HEK293T (cell line): ENCODE measurements around the gene TCF23.

Experiments used
- CTCF ChIA-PET: fragments of 350-600 bp; formaldehyde crosslinking; extraction: SDS; loops from one replicate; lab custom pipeline; 2021; ENCODE audit warnings: antibody characterized with exemption, inconsistent platforms; lab: Yijun Ruan, JAX
- POLR2A ChIA-PET: fragments of 350-600 bp; formaldehyde crosslinking; extraction: SDS; loops from one replicate; lab custom pipeline; 2020; ENCODE audit warnings: antibody characterized with exemption, inconsistent platforms; lab: Yijun Ruan, JAX
- DNase-seq: peaks from one replicate; pipeline ENCODE4 v3.0.0; 2012; ENCODE audit warnings: mixed read lengths; ENCODE audit errors: extremely low spot score
- ARNT ChIP-seq: fragments of 450-650 bp; IDR thresholded peaks from 2 replicates; pipeline ENCODE4 v1.6.1; 2017; ENCODE audit warnings: mild to moderate bottlenecking
- BHLHE40 ChIP-seq: fragments of 450-650 bp; IDR thresholded peaks from 2 replicates; pipeline ENCODE4 v1.6.1; 2016; ENCODE audit warnings: mild to moderate bottlenecking, moderate library complexity, borderline replicate concordance
- CTBP1 ChIP-seq: fragments of 450-650 bp; IDR thresholded peaks from 2 replicates; pipeline ENCODE4 v1.6.1; 2016; ENCODE audit warnings: borderline replicate concordance
- ELF4 ChIP-seq: fragments of 450-650 bp; IDR thresholded peaks from 2 replicates; pipeline ENCODE4 v1.6.1; 2017; ENCODE audit warnings: antibody characterized with exemption
- FOXA1 ChIP-seq: fragments of 450-650 bp; IDR thresholded peaks from 2 replicates; pipeline ENCODE4 v1.6.1; 2016; ENCODE audit warnings: mild to moderate bottlenecking
- FOXK2 ChIP-seq: fragments of 450-650 bp; IDR thresholded peaks from 2 replicates; pipeline ENCODE4 v1.6.1; 2016; ENCODE audit warnings: mild to moderate bottlenecking
- FOXM1 ChIP-seq: fragments of 450-650 bp; IDR thresholded peaks from 2 replicates; pipeline ENCODE4 v1.6.1; 2017; ENCODE audit warnings: mild to moderate bottlenecking, borderline replicate concordance
- HDGF ChIP-seq: fragments of 450-650 bp; IDR thresholded peaks from 2 replicates; pipeline ENCODE4 v1.6.1; 2017; ENCODE audit warnings: antibody characterized with exemption, borderline replicate concordance
- L3MBTL2 ChIP-seq: fragments of 450-650 bp; conservative IDR thresholded peaks from 2 replicates; pipeline ENCODE4 v1.6.1; 2016; ENCODE audit warnings: mild to moderate bottlenecking
- LEF1 ChIP-seq: fragments of 450-650 bp; IDR thresholded peaks from 2 replicates; pipeline ENCODE4 v1.6.1; 2017; ENCODE audit warnings: mild to moderate bottlenecking, borderline replicate concordance
- NFRKB ChIP-seq: fragments of 450-650 bp; IDR thresholded peaks from 2 replicates; pipeline ENCODE4 v1.6.1; 2016; ENCODE audit warnings: mild to moderate bottlenecking, moderate library complexity
- PKNOX1 ChIP-seq: fragments of 450-650 bp; IDR thresholded peaks from 2 replicates; pipeline ENCODE4 v1.6.1; 2016
- SP1 ChIP-seq: fragments of 450-650 bp; IDR thresholded peaks from 2 replicates; pipeline ENCODE4 v1.6.1; 2017
- SUZ12 ChIP-seq: fragments of 450-650 bp; IDR thresholded peaks from 2 replicates; pipeline ENCODE4 v1.6.1; 2016; ENCODE audit warnings: mild to moderate bottlenecking
- TARDBP ChIP-seq: fragments of 450-650 bp; IDR thresholded peaks from 2 replicates; pipeline ENCODE4 v1.6.1; 2016
- ZNF384 ChIP-seq: fragments of 450-650 bp; IDR thresholded peaks from 2 replicates; pipeline ENCODE4 v1.6.1; 2016

The TCF23 gene

GRCh38 chr2:27158468-27158867 is 9.7 kb downstream of the TCF23 start:
- ChIA-PET POLR2A (no interaction called here), CTCF (interaction anchor here (0.6 to 0.8 kb wide), 2 partner anchors 11 to 16 kb away, joined by 3 read pairs; no protein-coding TSS in a partner anchor)
- TF ChIP-seq ELF4: no peak
- TF ChIP-seq BHLHE40: no peak
- no peak for TF ChIP-seq SP1
- no peak for TF ChIP-seq SUZ12
- TF ChIP-seq FOXA1: no peak
- TF ChIP-seq HDGF: no peak
- TF ChIP-seq NFRKB: no peak
- TF ChIP-seq ARNT: no peak
- TF ChIP-seq TARDBP: no peak
- TF ChIP-seq FOXK2: no peak
- no peak for TF ChIP-seq CTBP1
- no peak for TF ChIP-seq ZNF384
- no peak for TF ChIP-seq LEF1
- no peak for DNase-seq

- ChIA-PET CTCF (interaction anchor here (0.8 kb wide), 1 partner anchor 11 kb away, joined by 3 read pairs; no protein-coding TSS in a partner anchor), POLR2A (no interaction called here)
- TF ChIP-seq ARNT (no peak), BHLHE40 (no peak), L3MBTL2 (no peak), CTBP1 (no peak)
- DNase-seq: no peak
Measured at GRCh38 chr2:27159271-27159670, 10.5 kb downstream of the TCF23 start.

GRCh38 chr2:27160191-27160590 is 11.4 kb downstream of the TCF23 start:
- no peak for DNase-seq
- ChIA-PET CTCF (interaction anchor here (1.8 kb wide), 1 partner anchor 10 kb away, joined by 9 read pairs; no protein-coding TSS in a partner anchor), POLR2A (interaction anchor here (1.0 kb wide), 1 partner anchor 57 kb away, joined by 3 read pairs; the partner anchor contains the start of gene CAD)
- TF ChIP-seq ARNT (no peak), FOXA1 (no peak), L3MBTL2 (no peak), NFRKB (no peak), SUZ12 (no peak), LEF1 (no peak), BHLHE40 (no peak), FOXM1 (no peak), ZNF384 (no peak), FOXK2 (no peak), PKNOX1 (no peak), TARDBP (no peak), ELF4 (no peak), CTBP1 (no peak), HDGF (no peak), SP1 (no peak)

DNA sequence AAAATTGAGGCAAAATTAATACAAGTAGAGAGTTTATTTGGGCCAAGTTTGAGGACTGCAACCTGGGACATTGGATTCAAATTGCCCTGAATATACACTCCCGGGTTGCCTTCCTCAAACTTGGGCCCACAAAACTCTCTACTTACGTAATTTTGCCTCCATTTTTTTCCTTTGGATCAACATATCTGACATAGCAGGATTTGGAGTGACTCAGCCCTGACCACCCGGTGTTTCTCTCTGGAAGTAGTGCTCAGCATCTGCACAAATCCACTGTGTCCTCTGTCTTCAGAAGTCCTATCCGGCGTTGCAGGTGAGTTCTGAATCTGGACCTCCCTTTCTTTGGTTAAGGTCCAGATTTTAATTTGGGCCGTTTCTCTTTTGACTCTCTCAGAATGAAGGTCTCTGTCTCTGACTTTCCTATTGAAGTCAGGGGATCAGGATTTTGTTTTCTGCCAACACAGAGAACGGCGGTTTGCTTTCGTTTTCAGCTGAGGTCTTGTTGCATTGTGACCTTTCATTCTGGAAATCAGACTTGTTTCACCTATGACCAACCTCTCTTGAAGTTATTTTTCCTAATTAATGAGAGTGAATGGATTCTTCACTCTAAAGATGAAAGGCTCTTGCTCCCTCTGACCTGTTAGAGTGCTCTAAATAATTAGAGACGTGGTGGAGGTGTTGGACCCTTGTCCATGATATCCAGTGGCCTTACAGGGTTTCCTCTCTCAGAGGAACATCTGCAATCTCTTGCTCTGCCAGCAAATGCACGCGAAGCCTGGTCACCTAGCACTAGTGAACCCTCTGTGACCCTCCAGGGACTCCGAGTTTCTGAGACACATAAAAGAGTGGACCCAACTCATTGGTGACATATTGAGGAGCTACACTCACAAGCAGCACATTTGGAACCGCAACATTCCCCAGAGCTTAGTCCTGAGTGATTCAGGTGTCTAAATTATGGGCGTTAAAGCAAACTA is 13.6 kb downstream of the TCF23 start:
- CTCF ChIA-PET: interaction anchor here (0.6 kb wide), 1 partner anchor 54 kb away, joined by 4 read pairs; no protein-coding TSS in a partner anchor
- DNase-seq: no peak

GRCh38 chr2:27164960-27165763 is 16.4 kb downstream of the TCF23 start:
- CTCF ChIA-PET: no interaction called here
- TF ChIP-seq HDGF (no peak), FOXM1 (no peak), TARDBP (no peak), SUZ12 (no peak), ZNF384 (no peak), NFRKB (no peak), ELF4 (no peak), FOXK2 (no peak), LEF1 (no peak), BHLHE40 (no peak), ARNT (no peak), L3MBTL2 (no peak), SP1 (no peak), CTBP1 (no peak), FOXA1 (no peak), PKNOX1 (no peak)
- DNase-seq: no peak
- POLR2A ChIA-PET: interaction anchor here (0.9 kb wide), 1 partner anchor 41 kb away, joined by 4 read pairs; the partner anchor contains the start of gene ABHD1

More for the DNA sequence above, 13.6 kb downstream of the TCF23 start:
- POLR2A ChIA-PET: no interaction called here
- TF ChIP-seq FOXK2 (no peak), SP1 (no peak), ELF4 (no peak)
